GM12892 (cell line): ENCODE results near the gene ARHGAP15.

Source experiments
- POLR2A ChIP-seq: IDR thresholded peaks from 2 replicates; pipeline ENCODE4 v1.6.1; 2011; ENCODE audit warnings: low read depth, low read length, control low read depth
- POLR2AphosphoS5 ChIP-seq: IDR thresholded peaks from 2 replicates; pipeline ENCODE4 v1.6.1; 2011; ENCODE audit warnings: low read depth, low read length, control low read depth
- TAF1 ChIP-seq: IDR thresholded peaks from 2 replicates; pipeline ENCODE4 v1.6.1; 2011; ENCODE audit warnings: low read depth, mild to moderate bottlenecking, control low read depth, low read length, borderline replicate concordance

GRCh38 chr2:143736904-143737303, 607.7 kb downstream of the ARHGAP15 start:
- no peak for TF ChIP-seq POLR2A
- TF ChIP-seq POLR2AphosphoS5, result no peak
- TF ChIP-seq TAF1, result no peak
